ENCODE results near the gene SCARB1.
A peak's percentile ranks its signal among the peaks of the same experiment; 100 is the strongest.

Gene SCARB1

DNA sequence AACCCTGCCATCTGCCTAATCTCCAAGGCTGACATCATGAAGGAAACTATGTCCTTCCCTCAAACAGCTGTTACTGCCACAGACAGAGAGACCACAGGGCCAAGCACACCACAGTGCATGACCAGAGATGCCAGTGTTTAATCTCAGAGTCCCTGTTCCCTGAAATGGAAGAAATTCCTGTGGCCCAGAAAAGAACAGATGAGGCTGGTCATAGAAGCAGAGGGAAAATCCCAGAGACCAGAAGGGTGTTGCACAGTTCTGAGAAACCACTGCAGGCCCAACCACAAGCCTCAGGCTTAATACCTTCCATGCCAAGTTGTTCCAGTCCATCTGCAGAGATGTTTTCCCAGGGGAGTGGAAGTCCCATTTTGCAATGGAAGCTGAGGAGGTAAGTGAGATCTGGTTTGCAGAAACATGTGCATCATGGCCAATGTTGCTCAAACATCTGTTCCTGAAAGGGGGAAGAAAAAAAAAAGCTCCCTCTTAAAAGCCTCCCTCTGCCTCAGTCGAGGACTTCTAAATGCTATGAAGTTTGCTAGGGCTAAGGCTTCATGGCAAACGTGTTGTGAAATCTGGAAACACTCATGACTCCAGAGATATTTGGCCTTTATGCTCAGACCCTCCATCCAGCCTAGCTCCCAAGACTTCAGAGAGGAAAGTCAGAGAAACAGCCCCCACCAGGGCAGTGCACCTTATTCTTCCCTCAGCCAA lies 98.6 kb downstream of the SCARB1 start:
- peak overlapping the region in 1 of 2 donors; percentile 22 for H3K4me3 ChIP-seq (ENCODE audit: low read depth in 1 of 2, low read length in 2 of 2)
- no peaks in the 10 kb centered on the region for H3K36me3 ChIP-seq (ENCODE audit: control insufficient read depth in 1 of 2, insufficient read depth in 2 of 2, low read length in 2 of 2)
- peak overlapping the region; percentile 77 for H3K27ac ChIP-seq (ENCODE audit: low read length)
- H3K9me3 ChIP-seq (ENCODE audit: control insufficient read depth in 1 of 2, low read length in 2 of 2) = peaks cover 0 to 3% of the 10 kb centered on the region in 2 donors
- H3K4me1 ChIP-seq (ENCODE audit: control insufficient read depth in 1 of 2, insufficient read depth in 2 of 2, low read length in 2 of 2) = peaks cover 6 to 35% of the 10 kb centered on the region in 2 donors
- no peaks in the 10 kb centered on the region for H3K27me3 ChIP-seq (ENCODE audit: low read depth, low read length)

DNA sequence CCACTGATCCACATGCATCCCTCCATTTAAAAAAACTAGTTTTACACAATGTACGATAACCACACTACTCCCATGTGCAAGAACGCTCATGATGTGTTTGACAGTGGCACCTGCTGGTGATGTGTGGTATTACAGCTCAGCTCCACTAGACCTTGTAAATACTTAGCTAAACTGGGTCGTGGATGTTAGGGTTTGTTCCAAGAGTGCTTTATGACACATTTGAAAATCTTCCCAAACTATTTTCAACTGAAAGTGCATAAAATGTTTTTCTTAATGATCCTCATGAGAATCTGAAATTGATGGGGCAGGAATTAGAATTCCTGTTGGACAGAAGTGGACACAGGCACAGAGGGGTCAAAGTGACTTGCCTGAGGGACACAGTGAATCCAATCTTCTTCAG lies 99.2 kb downstream of the SCARB1 start:
- H3K27ac ChIP-seq (ENCODE audit: low read length) = peak overlapping the region; percentile 3
- peak overlapping the region in 1 of 2 donors; percentile 20 for H3K4me3 ChIP-seq (ENCODE audit: low read depth in 1 of 2, low read length in 2 of 2)
- H3K4me1 ChIP-seq (ENCODE audit: control insufficient read depth in 1 of 2, insufficient read depth in 2 of 2, low read length in 2 of 2) = peaks cover 8 to 35% of the 10 kb centered on the region in 2 donors

DNA sequence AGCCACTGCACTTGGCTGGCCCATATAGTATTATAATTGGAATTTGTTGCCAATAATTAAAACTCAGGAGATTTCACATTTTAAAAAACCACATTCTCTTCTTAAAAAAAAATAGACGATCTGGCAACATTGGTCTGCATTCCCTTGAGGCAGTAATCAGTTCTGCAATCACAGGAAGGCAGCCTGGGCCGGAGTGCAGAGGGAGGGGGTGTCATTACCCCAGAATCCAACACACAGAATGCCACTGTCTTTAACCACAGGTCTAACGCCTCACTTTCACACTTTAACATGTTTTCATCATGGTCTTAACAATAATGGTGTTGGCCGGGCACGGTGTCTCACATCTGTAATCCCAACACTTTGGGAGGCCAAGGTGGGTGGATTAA lies 100.1 kb downstream of the SCARB1 start:
- Histone ChIP-seq H3K27ac (ENCODE audit: low read length) (no peak overlapping the region), H3K27me3 (ENCODE audit: low read depth, low read length) (no peaks in the 10 kb centered on the region), H3K36me3 (ENCODE audit: control insufficient read depth in 1 of 2, insufficient read depth in 2 of 2, low read length in 2 of 2) (no peaks in the 10 kb centered on the region), H3K4me3 (ENCODE audit: low read depth in 1 of 2, low read length in 2 of 2) (no peak overlapping the region), H3K9me3 (ENCODE audit: control insufficient read depth in 1 of 2, low read length in 2 of 2) (peaks cover 0 to 3% of the 10 kb centered on the region in 2 donors), H3K4me1 (ENCODE audit: control insufficient read depth in 1 of 2, insufficient read depth in 2 of 2, low read length in 2 of 2) (peaks cover 15 to 35% of the 10 kb centered on the region in 2 donors)

More for the DNA sequence above, 99.2 kb downstream of the SCARB1 start:
- Histone ChIP-seq H3K27me3 (ENCODE audit: low read depth, low read length) (no peaks in the 10 kb centered on the region), H3K9me3 (ENCODE audit: control insufficient read depth in 1 of 2, low read length in 2 of 2) (peaks cover 0 to 3% of the 10 kb centered on the region in 2 donors), H3K36me3 (ENCODE audit: control insufficient read depth in 1 of 2, insufficient read depth in 2 of 2, low read length in 2 of 2) (no peaks in the 10 kb centered on the region)

DNA sequence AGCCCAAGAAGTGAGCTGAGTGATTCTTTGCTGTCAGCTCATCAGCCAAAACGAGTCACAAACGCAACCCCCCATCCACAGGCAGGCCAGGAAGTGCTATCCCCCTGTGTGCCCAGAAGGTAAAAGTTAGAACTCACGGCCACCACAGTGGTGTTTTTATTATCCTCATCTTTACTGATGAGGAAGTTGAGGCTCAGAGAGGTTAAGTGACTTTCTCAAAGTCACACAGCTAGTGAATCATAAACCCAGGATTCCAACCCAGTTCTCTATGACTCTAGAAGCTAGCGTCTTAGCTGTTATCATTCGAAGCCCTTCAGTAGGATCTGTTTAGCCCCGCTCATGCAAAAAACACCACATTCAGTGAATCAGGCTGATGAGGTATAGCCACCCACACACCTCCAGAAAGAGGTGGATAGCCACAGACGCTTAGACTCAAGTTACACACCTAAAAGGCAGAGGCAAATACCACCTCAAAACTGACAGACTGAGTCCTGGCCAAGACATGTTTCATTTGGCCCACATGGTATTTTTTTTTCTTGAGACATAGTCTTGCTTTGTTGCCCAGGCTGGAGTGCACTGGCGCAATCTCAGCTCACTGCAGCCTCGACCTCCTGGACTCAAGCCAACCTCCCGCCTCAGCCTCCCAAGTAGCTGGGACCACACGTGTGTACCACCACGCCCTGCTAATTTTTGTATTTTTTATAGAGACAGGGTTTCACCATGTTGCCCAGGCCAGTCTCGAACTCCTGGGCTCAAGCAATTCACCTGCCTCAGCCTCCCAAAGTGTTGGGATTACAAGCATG lies 100.7 kb downstream of the SCARB1 start:
- H3K27me3 ChIP-seq (ENCODE audit: low read depth, low read length) = no peaks in the 10 kb centered on the region
- H3K9me3 ChIP-seq (ENCODE audit: control insufficient read depth in 1 of 2, low read length in 2 of 2) = peaks cover 0 to 3% of the 10 kb centered on the region in 2 donors
- no peak overlapping the region for H3K27ac ChIP-seq (ENCODE audit: low read length)
- peaks cover 15 to 35% of the 10 kb centered on the region in 2 donors for H3K4me1 ChIP-seq (ENCODE audit: control insufficient read depth in 1 of 2, insufficient read depth in 2 of 2, low read length in 2 of 2)
- no peak overlapping the region for H3K4me3 ChIP-seq (ENCODE audit: low read depth in 1 of 2, low read length in 2 of 2)
- H3K36me3 ChIP-seq (ENCODE audit: control insufficient read depth in 1 of 2, insufficient read depth in 2 of 2, low read length in 2 of 2) = no peaks in the 10 kb centered on the region

DNA sequence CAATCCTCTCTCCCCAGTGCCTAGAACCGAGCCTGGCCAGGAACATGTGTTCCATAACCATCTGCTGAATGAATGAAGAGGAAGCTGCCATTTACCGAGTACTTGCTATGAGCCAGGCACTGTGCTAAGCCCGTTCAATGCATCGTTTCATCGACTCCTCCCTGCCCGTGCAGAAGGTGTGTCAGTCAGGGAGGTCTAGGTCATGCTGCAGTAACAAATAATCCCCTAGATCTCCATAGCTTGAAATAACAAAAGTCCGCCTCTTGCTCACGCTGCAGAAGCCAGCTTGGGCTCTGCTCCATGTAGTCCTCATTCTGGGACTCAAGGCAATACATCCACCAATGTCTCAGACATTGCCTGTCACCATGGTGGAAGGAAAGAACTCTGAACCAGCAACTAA lies 101.3 kb downstream of the SCARB1 start:
- Histone ChIP-seq H3K27ac (ENCODE audit: low read length) (no peak overlapping the region), H3K4me1 (ENCODE audit: control insufficient read depth in 1 of 2, insufficient read depth in 2 of 2, low read length in 2 of 2) (peaks cover 15 to 35% of the 10 kb centered on the region in 2 donors), H3K27me3 (ENCODE audit: low read depth, low read length) (no peaks in the 10 kb centered on the region), H3K36me3 (ENCODE audit: control insufficient read depth in 1 of 2, insufficient read depth in 2 of 2, low read length in 2 of 2) (no peaks in the 10 kb centered on the region), H3K4me3 (ENCODE audit: low read depth in 1 of 2, low read length in 2 of 2) (no peak overlapping the region), H3K9me3 (ENCODE audit: control insufficient read depth in 1 of 2, low read length in 2 of 2) (peaks cover 0 to 3% of the 10 kb centered on the region in 2 donors)

DNA sequence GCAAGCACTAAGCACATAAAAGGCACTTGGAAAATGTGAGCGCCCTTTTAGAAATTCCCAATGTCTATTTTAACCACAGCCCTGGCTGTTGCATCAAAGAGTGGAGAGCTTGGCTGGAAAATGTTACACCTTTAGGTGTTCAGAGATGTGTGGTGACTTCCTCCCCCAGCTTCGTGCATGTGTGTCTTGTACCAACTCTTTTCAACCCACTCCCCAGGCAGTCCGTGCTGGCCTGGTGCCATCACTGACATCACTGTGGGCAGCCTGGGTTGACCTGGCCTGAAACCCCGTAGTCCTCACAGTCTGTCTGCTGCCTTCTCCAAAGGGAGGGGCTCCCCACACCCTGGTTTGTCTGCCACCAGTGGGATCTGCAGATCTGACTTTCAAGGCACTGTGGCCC lies 101.8 kb downstream of the SCARB1 start:
- no peak overlapping the region for H3K4me3 ChIP-seq (ENCODE audit: low read depth in 1 of 2, low read length in 2 of 2)
- H3K27ac ChIP-seq (ENCODE audit: low read length) = no peak overlapping the region
- no peaks in the 10 kb centered on the region for H3K27me3 ChIP-seq (ENCODE audit: low read depth, low read length)
- H3K4me1 ChIP-seq (ENCODE audit: control insufficient read depth in 1 of 2, insufficient read depth in 2 of 2, low read length in 2 of 2) = peaks cover 12 to 30% of the 10 kb centered on the region in 2 donors
- H3K36me3 ChIP-seq (ENCODE audit: control insufficient read depth in 1 of 2, insufficient read depth in 2 of 2, low read length in 2 of 2) = no peaks in the 10 kb centered on the region
- peaks cover 0 to 8% of the 10 kb centered on the region in 2 donors for H3K9me3 ChIP-seq (ENCODE audit: control insufficient read depth in 1 of 2, low read length in 2 of 2)

DNA sequence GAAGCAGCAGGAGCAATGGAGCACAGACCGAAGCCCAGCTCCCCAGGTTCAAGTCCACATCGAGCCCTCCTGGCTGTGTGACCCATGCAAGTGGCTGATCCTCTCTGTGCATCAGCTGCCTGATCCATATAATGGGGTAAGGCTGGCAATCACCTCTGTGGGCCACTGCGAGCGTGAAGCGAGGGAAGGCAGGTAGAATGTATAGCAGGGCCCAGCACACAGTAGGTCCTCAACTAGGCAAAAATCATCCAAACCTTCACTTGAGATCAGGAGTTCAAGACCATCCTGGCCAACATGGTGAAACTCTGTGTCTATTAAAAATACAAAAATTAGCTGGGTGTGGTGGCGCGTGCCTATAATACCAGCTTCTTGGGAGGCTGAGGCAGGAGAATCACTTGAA lies 102.6 kb downstream of the SCARB1 start:
- Histone ChIP-seq H3K36me3 (ENCODE audit: control insufficient read depth in 1 of 2, insufficient read depth in 2 of 2, low read length in 2 of 2) (no peaks in the 10 kb centered on the region), H3K9me3 (ENCODE audit: control insufficient read depth in 1 of 2, low read length in 2 of 2) (peaks cover 0 to 8% of the 10 kb centered on the region in 2 donors), H3K4me3 (ENCODE audit: low read depth in 1 of 2, low read length in 2 of 2) (no peak overlapping the region), H3K4me1 (ENCODE audit: control insufficient read depth in 1 of 2, insufficient read depth in 2 of 2, low read length in 2 of 2) (peaks cover 9 to 25% of the 10 kb centered on the region in 2 donors), H3K27me3 (ENCODE audit: low read depth, low read length) (no peaks in the 10 kb centered on the region), H3K27ac (ENCODE audit: low read length) (no peak overlapping the region)

DNA sequence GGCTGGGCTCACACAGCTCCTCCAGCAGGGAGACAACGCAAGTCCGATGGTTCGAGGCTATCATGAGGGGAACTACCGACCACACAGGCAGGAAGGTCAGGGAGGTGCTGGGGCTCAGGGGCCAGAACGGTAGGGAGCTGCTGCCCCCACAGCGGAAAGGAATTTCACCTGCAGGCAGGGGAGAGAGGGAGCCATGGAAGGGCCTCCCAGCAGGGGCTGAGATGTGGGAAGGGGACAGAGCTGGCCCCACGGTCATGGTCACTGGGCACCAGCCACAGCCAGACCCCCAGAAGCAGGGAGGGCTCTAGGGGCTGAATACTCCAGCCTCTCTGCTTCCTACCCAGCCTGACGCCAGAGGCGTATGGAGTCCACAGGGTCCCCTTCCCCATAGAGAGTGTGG lies 103.1 kb downstream of the SCARB1 start:
- Histone ChIP-seq H3K27ac (ENCODE audit: low read length) (no peak overlapping the region), H3K36me3 (ENCODE audit: control insufficient read depth in 1 of 2, insufficient read depth in 2 of 2, low read length in 2 of 2) (no peaks in the 10 kb centered on the region), H3K27me3 (ENCODE audit: low read depth, low read length) (no peaks in the 10 kb centered on the region), H3K4me3 (ENCODE audit: low read depth in 1 of 2, low read length in 2 of 2) (no peak overlapping the region), H3K4me1 (ENCODE audit: control insufficient read depth in 1 of 2, insufficient read depth in 2 of 2, low read length in 2 of 2) (peaks cover 12 to 25% of the 10 kb centered on the region in 2 donors), H3K9me3 (ENCODE audit: control insufficient read depth in 1 of 2, low read length in 2 of 2) (peaks cover 0 to 8% of the 10 kb centered on the region in 2 donors)

DNA sequence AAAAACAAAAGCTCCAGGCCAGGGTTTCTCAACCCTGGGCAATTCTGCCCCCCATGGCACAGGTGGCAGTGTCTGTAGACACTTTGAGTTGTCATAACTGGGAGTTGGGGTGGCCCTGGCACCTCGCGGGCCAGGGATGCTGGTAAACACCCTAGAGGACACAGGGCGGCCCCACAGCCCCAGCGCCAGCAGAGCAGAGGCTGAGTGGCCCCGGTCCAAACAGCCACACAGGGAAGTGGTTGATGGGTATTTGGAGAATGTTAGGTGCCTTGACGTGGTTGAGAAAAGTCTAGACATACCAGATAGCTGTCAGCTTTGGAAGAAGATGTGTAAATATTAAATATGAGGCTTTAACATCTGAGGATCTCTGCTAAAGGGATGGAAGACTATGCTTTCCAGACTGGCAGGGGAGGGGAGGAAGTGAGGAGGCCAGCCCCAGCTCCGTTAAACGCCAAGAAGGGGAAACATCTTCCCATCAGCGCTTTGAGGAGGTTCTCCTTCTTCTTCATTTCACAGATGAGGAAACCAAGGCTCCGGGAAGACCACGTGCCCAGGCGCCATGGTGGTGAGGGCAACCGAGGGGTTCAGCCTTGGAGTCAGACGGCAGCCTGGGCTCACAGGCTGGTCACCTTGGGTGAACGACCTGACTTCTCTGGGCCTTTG lies 103.7 kb downstream of the SCARB1 start:
- Histone ChIP-seq H3K27ac (ENCODE audit: low read length) (no peak overlapping the region), H3K27me3 (ENCODE audit: low read depth, low read length) (no peaks in the 10 kb centered on the region), H3K9me3 (ENCODE audit: control insufficient read depth in 1 of 2, low read length in 2 of 2) (peaks cover 0 to 8% of the 10 kb centered on the region in 2 donors), H3K4me3 (ENCODE audit: low read depth in 1 of 2, low read length in 2 of 2) (no peak overlapping the region), H3K4me1 (ENCODE audit: control insufficient read depth in 1 of 2, insufficient read depth in 2 of 2, low read length in 2 of 2) (peaks cover 15 to 25% of the 10 kb centered on the region in 2 donors), H3K36me3 (ENCODE audit: control insufficient read depth in 1 of 2, insufficient read depth in 2 of 2, low read length in 2 of 2) (no peaks in the 10 kb centered on the region)

DNA sequence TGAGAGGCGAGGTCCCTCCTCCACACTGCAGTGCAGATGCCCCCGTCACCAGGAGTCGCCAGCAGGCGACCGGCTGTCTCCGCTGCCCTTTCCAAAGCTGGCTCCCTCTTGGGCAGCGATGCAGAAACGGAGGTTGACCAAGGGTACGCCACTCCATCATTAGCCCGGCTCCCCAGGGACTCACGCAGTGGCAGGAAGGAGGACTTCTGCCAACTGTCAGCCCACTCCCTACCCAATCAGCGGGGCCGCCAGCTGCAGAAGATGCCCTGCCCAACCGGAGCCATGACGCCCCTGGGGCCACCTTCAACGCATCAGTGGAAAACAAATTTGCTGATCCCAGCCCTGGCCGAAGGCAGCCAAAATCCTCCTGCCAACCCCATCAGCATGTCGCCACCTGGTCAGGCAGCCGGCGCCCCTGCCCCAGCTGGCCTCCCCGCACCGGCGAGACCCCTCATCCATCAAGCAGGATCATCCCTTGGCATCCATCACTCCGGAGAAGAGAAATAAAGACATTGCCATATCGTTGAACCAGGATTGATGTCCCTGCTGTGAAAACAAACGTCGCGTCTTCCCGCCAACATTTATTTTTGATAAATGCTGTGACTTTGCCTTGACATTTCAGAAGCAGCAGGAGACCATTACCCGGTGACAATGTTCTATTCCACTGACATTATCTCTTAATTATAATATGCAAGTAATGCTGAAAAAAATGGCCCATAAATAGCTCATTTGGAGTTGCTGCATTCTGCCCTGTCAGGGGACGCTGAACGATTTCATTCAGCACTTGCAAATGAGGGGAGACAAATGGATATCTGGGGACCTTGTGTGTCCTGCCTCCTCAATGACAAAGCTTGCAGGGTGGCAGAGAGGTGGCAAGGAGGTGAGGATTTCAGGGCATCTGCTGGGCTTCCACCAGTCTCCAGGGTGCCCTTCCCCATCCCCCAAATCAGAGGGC lies 105.1 kb downstream of the SCARB1 start:
- H3K4me1 ChIP-seq (ENCODE audit: control insufficient read depth in 1 of 2, insufficient read depth in 2 of 2, low read length in 2 of 2) = peaks cover 21 to 26% of the 10 kb centered on the region in 2 donors
- H3K4me3 ChIP-seq (ENCODE audit: low read depth in 1 of 2, low read length in 2 of 2) = no peak overlapping the region
- no peaks in the 10 kb centered on the region for H3K36me3 ChIP-seq (ENCODE audit: control insufficient read depth in 1 of 2, insufficient read depth in 2 of 2, low read length in 2 of 2)
- H3K27me3 ChIP-seq (ENCODE audit: low read depth, low read length) = no peaks in the 10 kb centered on the region
- H3K9me3 ChIP-seq (ENCODE audit: control insufficient read depth in 1 of 2, low read length in 2 of 2) = peaks cover 0 to 4% of the 10 kb centered on the region in 2 donors
- H3K27ac ChIP-seq (ENCODE audit: low read length) = no peak overlapping the region
